SU-DHL-6 (cell line): ENCODE measurements around the gene PHETA1.

Experiments
- H2AFZ ChIP-seq: fragments of 200-600 bp; sonication (generic); 2 replicates; pipeline ENCODE4 v1.6.1; 2014; ENCODE audit warnings: low read depth, mild to moderate bottlenecking, moderate library complexity, mixed read lengths, antibody characterized with exemption, low read length; ENCODE audit not compliant: severe bottlenecking
- H3F3A ChIP-seq: fragments of 200-600 bp; shearing (Covaris generic); 2 replicates; pipeline ENCODE4 v1.6.0; 2016; ENCODE audit warnings: antibody characterized with exemption, mild to moderate bottlenecking; ENCODE audit not compliant: insufficient read depth
- H3K27ac ChIP-seq: fragments of 200-600 bp; sonication (generic); 2 replicates; pipeline ENCODE4 v1.5.1; 2016; ENCODE audit warnings: low read depth, mild to moderate bottlenecking, low read length, moderate library complexity, mixed read lengths
- H3K27me3 ChIP-seq: fragments of 200-600 bp; sonication (generic), shearing (Covaris generic); 2 replicates; pipeline ENCODE4 v1.6.0; 2014; ENCODE audit warnings: mild to moderate bottlenecking, low read length
- H3K36me3 ChIP-seq: fragments of 200-600 bp; sonication (generic); 2 replicates; pipeline ENCODE4 v1.6.1; 2014; ENCODE audit warnings: mild to moderate bottlenecking, low read length, mixed read lengths
- H3K4me2 ChIP-seq: fragments of 300-600, 200-600 bp; shearing (Covaris generic), sonication (generic); 2 replicates; pipeline ENCODE4 v1.6.0; 2014; ENCODE audit warnings: low read length, low read depth, mild to moderate bottlenecking; ENCODE audit not compliant: poor library complexity, severe bottlenecking
- H3K4me3 ChIP-seq: fragments of 200-600 bp; sonication (generic); 2 replicates; pipeline ENCODE4 v1.5.1; 2014; ENCODE audit warnings: antibody characterized with exemption, low read length, mild to moderate bottlenecking, mixed read lengths; ENCODE audit not compliant: insufficient read depth, poor library complexity, severe bottlenecking
- H3K79me2 ChIP-seq: fragments of 200-600 bp; sonication (generic); 2 replicates; pipeline ENCODE4 v1.6.1; 2014; ENCODE audit warnings: mild to moderate bottlenecking, low read length, moderate library complexity; ENCODE audit not compliant: insufficient read depth
- H3K9ac ChIP-seq: fragments of 200-600 bp; sonication (generic); 2 replicates; pipeline ENCODE4 v1.7.0; 2014; ENCODE audit warnings: mild to moderate bottlenecking, low read length
- H3K9me2 ChIP-seq: fragments of 200-600 bp; sonication (generic); replicated peaks from 2 replicates; pipeline ENCODE4 v1.6.1; 2014; ENCODE audit warnings: low read length; ENCODE audit not compliant: insufficient read depth
- H3K9me3 ChIP-seq: fragments of 200-600 bp; sonication (generic); 2 replicates; pipeline ENCODE4 v1.6.1; 2014; ENCODE audit warnings: low read length, mixed read lengths; ENCODE audit not compliant: insufficient read depth
- H4K20me1 ChIP-seq: fragments of 200-600 bp; sonication (generic); 2 replicates; pipeline ENCODE4 v1.6.1; 2014; ENCODE audit warnings: low read depth, mild to moderate bottlenecking, antibody characterized with exemption, low read length, moderate library complexity, mixed read lengths
- EZH2phosphoT487 ChIP-seq: fragments of 200-600 bp; sonication (generic), shearing (Covaris generic); conservative IDR thresholded peaks from 2 replicates; pipeline ENCODE4 v1.6.1; 2018; ENCODE audit warnings: mild to moderate bottlenecking, antibody characterized with exemption, low read length, moderate library complexity, mixed read lengths
- TF ChIP-seq, protein P1 (sequence below): fragments of 200-600 bp; sonication (generic); IDR thresholded peaks from one replicate; pipeline ENCODE4 v1.5.1; 2017; ENCODE audit warnings: antibody characterized with exemption, mild to moderate bottlenecking, low read length, moderate library complexity; ENCODE audit not compliant: insufficient read depth, poor library complexity, severe bottlenecking

Gene PHETA1

GRCh38 chr12:111410431-111411184, 41.7 kb upstream of the PHETA1 start:
- H3F3A ChIP-seq = 0 out of 2 replicates have a peak, but pooled peaks cover 7% of the 10 kb centered on the region
- H3K4me2 ChIP-seq = no peak overlapping the region
- H3K36me3 ChIP-seq = no peaks in the 10 kb centered on the region
- no peaks in the 10 kb centered on the region for H3K27me3 ChIP-seq
- peak overlapping the region; percentile 18; the same call in 1 of the 2 replicates for H3K27ac ChIP-seq
- no peaks in the 10 kb centered on the region for H3K9me2 ChIP-seq
- TF ChIP-seq EZH2phosphoT487 = no peak
- TF ChIP-seq, protein P1, sequence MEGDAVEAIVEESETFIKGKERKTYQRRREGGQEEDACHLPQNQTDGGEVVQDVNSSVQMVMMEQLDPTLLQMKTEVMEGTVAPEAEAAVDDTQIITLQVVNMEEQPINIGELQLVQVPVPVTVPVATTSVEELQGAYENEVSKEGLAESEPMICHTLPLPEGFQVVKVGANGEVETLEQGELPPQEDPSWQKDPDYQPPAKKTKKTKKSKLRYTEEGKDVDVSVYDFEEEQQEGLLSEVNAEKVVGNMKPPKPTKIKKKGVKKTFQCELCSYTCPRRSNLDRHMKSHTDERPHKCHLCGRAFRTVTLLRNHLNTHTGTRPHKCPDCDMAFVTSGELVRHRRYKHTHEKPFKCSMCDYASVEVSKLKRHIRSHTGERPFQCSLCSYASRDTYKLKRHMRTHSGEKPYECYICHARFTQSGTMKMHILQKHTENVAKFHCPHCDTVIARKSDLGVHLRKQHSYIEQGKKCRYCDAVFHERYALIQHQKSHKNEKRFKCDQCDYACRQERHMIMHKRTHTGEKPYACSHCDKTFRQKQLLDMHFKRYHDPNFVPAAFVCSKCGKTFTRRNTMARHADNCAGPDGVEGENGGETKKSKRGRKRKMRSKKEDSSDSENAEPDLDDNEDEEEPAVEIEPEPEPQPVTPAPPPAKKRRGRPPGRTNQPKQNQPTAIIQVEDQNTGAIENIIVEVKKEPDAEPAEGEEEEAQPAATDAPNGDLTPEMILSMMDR = no peak
- no peak overlapping the region for H3K9ac ChIP-seq
- no peaks in the 10 kb centered on the region for H3K9me3 ChIP-seq
- H3K4me3 ChIP-seq = no peak overlapping the region
- H2AFZ ChIP-seq = no peak overlapping the region
- H3K79me2 ChIP-seq = peaks cover 97% of the 10 kb centered on the region
- H4K20me1 ChIP-seq = peaks cover 9% of the 10 kb centered on the region; the same call in 1 of the 2 replicates

DNA sequence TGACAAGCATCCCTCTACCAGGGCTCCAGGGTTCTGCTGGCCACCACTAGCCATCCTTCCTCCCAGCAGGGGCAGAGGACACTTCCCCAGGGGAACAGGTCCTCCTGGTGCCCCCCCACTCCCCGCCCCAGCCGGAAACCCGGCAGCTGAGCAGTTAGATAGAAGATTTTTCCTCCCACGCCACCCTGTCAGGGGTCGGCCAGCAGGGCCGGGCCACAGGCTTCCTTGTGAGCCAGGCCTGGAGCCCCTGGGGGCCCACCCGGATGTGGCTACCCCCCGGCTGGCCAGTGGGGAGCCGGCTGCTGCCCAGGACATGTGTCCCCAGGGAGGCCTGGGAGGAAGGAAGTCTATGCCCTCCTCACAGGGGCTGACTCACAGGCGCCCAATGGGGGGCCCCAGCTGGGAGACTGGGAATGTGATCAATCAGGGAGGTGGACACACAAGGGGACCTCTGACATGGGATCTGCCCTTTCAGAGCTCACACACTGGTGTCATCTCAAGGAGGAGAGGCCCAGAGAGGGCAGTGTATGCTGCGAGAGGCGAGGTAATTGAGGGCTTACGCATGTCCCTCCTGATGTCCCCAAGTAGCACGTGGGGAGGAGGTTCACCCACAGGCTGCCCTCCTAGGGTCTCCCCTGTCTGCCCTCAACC, 41.0 kb upstream of the PHETA1 start:
- H2AFZ ChIP-seq = no peak overlapping the region
- no peaks in the 10 kb centered on the region for H3K36me3 ChIP-seq
- peak overlapping the region; percentile 79 for H3K4me2 ChIP-seq
- H3K9me2 ChIP-seq = no peaks in the 10 kb centered on the region
- peaks cover 90% of the 10 kb centered on the region for H3K79me2 ChIP-seq
- H3K27me3 ChIP-seq = no peaks in the 10 kb centered on the region
- peaks cover 9% of the 10 kb centered on the region; the same call in 1 of the 2 replicates for H4K20me1 ChIP-seq
- H3F3A ChIP-seq = peaks cover 7% of the 10 kb centered on the region; the same call in 1 of the 2 replicates
- H3K27ac ChIP-seq = peak overlapping the region; percentile 81; the same call in 1 of the 2 replicates
- H3K4me3 ChIP-seq = no peak overlapping the region
- TF ChIP-seq, protein P1 = no peak
- TF ChIP-seq EZH2phosphoT487 = no peak
- no peaks in the 10 kb centered on the region for H3K9me3 ChIP-seq
- peak overlapping the region; percentile 92; the same call in 1 of the 2 replicates for H3K9ac ChIP-seq

DNA sequence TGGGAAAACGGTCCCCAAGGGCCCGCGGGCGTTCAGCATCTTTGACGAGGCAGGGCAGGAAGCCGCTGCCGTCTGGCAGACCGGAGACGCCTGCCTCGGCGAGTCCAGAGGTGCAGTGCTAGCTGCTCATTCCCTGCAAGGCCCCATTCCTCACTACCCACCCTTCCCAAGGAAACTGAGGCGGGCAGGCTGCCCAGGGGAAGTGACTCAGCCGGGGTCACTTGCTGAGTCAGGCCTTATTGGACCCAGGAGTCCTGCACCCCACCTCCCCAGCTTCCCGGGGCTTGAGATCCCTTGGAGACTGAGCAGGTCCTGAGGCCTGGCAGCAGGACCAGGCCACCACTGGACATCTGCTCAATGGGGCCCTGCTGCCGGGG, 40.5 kb upstream of the PHETA1 start:
- H3K9ac ChIP-seq = peak overlapping the region; percentile 92; the same call in 1 of the 2 replicates
- peak overlapping the region; percentile 79 for H3K4me2 ChIP-seq
- H3K36me3 ChIP-seq = no peaks in the 10 kb centered on the region
- H3K4me3 ChIP-seq = peak overlapping the region; percentile 20
- H3K79me2 ChIP-seq = peaks cover 84% of the 10 kb centered on the region
- peaks cover 9% of the 10 kb centered on the region; the same call in 1 of the 2 replicates for H4K20me1 ChIP-seq
- no peaks in the 10 kb centered on the region for H3K9me3 ChIP-seq
- TF ChIP-seq, protein P1 = no peak
- no peak for TF ChIP-seq EZH2phosphoT487
- no peak overlapping the region for H2AFZ ChIP-seq
- H3K9me2 ChIP-seq = no peaks in the 10 kb centered on the region
- H3K27me3 ChIP-seq = no peaks in the 10 kb centered on the region
- peaks cover 11% of the 10 kb centered on the region for H3F3A ChIP-seq
- H3K27ac ChIP-seq = peak overlapping the region; percentile 81
